HepG2 (cell line): ENCODE measurements around the gene TCF25. TPM values are rescaled to one million over a fixed set of nuclear protein-coding genes. Genes with fewer than 3 reads are reported as not detected.

Experiments
- ARHGAP35 ChIP-seq: sonication (generic); formaldehyde crosslinking; IDR thresholded peaks from 2 replicates; pipeline ENCODE4 v1.9.0; 2022; ENCODE audit warnings: mild to moderate bottlenecking, inconsistent platforms, moderate library complexity, missing genetic modification reagents, borderline replicate concordance
- ARNT2 ChIP-seq: sonication (generic); formaldehyde crosslinking; IDR thresholded peaks from 2 replicates; pipeline ENCODE4 v1.8.0; 2022; ENCODE audit warnings: mild to moderate bottlenecking, low read depth, missing genetic modification reagents, moderate library complexity
- ESRRA ChIP-seq: sonication (generic); formaldehyde crosslinking; IDR thresholded peaks from 2 replicates; pipeline ENCODE4 v1.5.1; 2020; ENCODE audit warnings: mild to moderate bottlenecking, low read depth, missing genetic modification reagents
- ISL2 ChIP-seq: sonication (generic); formaldehyde crosslinking; IDR thresholded peaks from 2 replicates; pipeline ENCODE4 v1.5.0; 2020; ENCODE audit warnings: missing genetic modification reagents
- NONO ChIP-seq, 2 experiments: fragments of 450-650 bp in 1 of 2; sonication (generic) in 1 of 2; formaldehyde crosslinking in 1 of 2; IDR thresholded peaks in 1 of 2; conservative IDR thresholded peaks in 1 of 2; 2 replicates each; pipeline versions ENCODE4 v1.6.1 to v1.8.0; 2017 to 2022; ENCODE audit warnings: mild to moderate bottlenecking in 1 of 2, missing genetic modification reagents in 1 of 2, moderate library complexity in 1 of 2
- PCBP1 ChIP-seq: fragments of 200-400 bp; formaldehyde crosslinking; IDR thresholded peaks from 2 replicates; pipeline ENCODE4 v1.6.1; 2017; ENCODE audit warnings: mild to moderate bottlenecking, low read depth, low read length, borderline replicate concordance
- SIN3A ChIP-seq: IDR thresholded peaks from 2 replicates; pipeline ENCODE4 v1.6.1; 2011; ENCODE audit warnings: low read depth, mild to moderate bottlenecking, control low read depth, low read length, borderline replicate concordance
- SIN3B ChIP-seq: fragments of 150-350 bp; IDR thresholded peaks from 2 replicates; pipeline ENCODE4 v1.6.1; 2014; ENCODE audit warnings: low read length
- SNAPC4 ChIP-seq: sonication (generic); formaldehyde crosslinking; IDR thresholded peaks from 2 replicates; pipeline ENCODE4 v1.4.0; 2020; ENCODE audit warnings: mild to moderate bottlenecking, missing genetic modification reagents
- THAP9 ChIP-seq: sonication (generic); formaldehyde crosslinking; IDR thresholded peaks from 2 replicates; pipeline ENCODE4; 2020; ENCODE audit warnings: missing genetic modification reagents, mild to moderate bottlenecking, borderline replicate concordance
- ZNF503 ChIP-seq: sonication (generic); formaldehyde crosslinking; IDR thresholded peaks from 2 replicates; pipeline ENCODE4 v1.4.0; 2020; ENCODE audit warnings: missing genetic modification reagents
- ZNF576 ChIP-seq: sonication (generic); formaldehyde crosslinking; IDR thresholded peaks from 2 replicates; pipeline ENCODE4 v1.4.0; 2020; ENCODE audit warnings: mild to moderate bottlenecking, missing genetic modification reagents
- polyA plus RNA-seq, 8 experiments: library from polyadenylated mRNA; depleted of rRNA in 3 of 8; stranded (reverse) in 7 of 8; unstranded in 1 of 8; fragments of >200 nt; fragmentation: Illumina TruSeq in 4 of 8; extraction: Trizol in 4 of 8; gene quantifications; 2 replicates each; pipeline versions ENCODE4 v1.2.1 to v1.2.3, GENCODE V29; 2011 to 2016; ENCODE audit warnings: low read depth in 4 of 8, missing spikeins in 1 of 8, mixed read lengths in 1 of 8; ENCODE audit not compliant: insufficient read depth in 1 of 8
- total RNA-seq, 5 experiments: library from RNA; depleted of rRNA; stranded (reverse); fragments of >200 nt; fragmentation: Illumina TruSeq; extraction: Trizol; gene quantifications; 2 replicates each; pipeline ENCODE4 v1.2.3, GENCODE V29; 2016; ENCODE audit warnings: low read depth in 1 of 5

The TCF25 gene
- total and polyA plus RNA-seq, 2 of the 13 experiments (the other 11 are each of a cell fraction or from before 2014, with no cell fraction given): 138 to 206 TPM

GRCh38 chr16:89915303-89916232, 42.2 kb downstream of the TCF25 start (continued):
- peak; percentile 82; the same call in 1 of the 2 replicates for TF ChIP-seq ARHGAP35 (CRISPR knock-in tag)
- no peak for TF ChIP-seq NONO (IDR thresholded peaks at IDR 0.05)
- peak; percentile 95 for TF ChIP-seq NONO (CRISPR knock-in tag; conservative IDR thresholded peaks at IDR 0.05)
- TF ChIP-seq ISL2 (CRISPR knock-in tag): peak; percentile 65
- TF ChIP-seq THAP9 (CRISPR knock-in tag): peak; percentile 73; the same call in 1 of the 2 replicates
- peak; percentile 97 for TF ChIP-seq ESRRA
- peak; percentile 88 for TF ChIP-seq ZNF503 (CRISPR knock-in tag)
- TF ChIP-seq ARNT2 (CRISPR knock-in tag): peak; percentile 92
- no peak for TF ChIP-seq SIN3B
- TF ChIP-seq PCBP1: peak; percentile 55; the same call in 1 of the 2 replicates
- TF ChIP-seq SIN3A: no peak
- peak; percentile 80; the same call in 1 of the 2 replicates for TF ChIP-seq SNAPC4
- TF ChIP-seq ZNF576 (CRISPR knock-in tag): peak; percentile 82; the same call in 1 of the 2 replicates
